ENCODE results near the gene MYBBP1A.

- TF ChIP-seq JUND (IDR thresholded peaks at IDR 0.05; ENCODE audit: borderline replicate concordance, low read depth, low read length) (no peak), JUND (tag; IDR thresholded peaks at IDR 0.05; ENCODE audit: borderline replicate concordance, low read depth, low read length) (no peak), ZNF184 (CRISPR knock-in tag; IDR thresholded peaks at IDR 0.05) (no peak), FOXP1 (CRISPR knock-in tag; IDR thresholded peaks at IDR 0.05) (no peak), ZNF121 (CRISPR knock-in tag; conservative IDR thresholded peaks at IDR 0.05) (no peak), RBFOX2 (IDR thresholded peaks at IDR 0.05; ENCODE audit: low read depth, low read length) (no peak), CTCF (IDR thresholded peaks at IDR 0.05 in 2 of 3, conservative IDR thresholded peaks at IDR 0.05 in 1 of 3; ENCODE audit: insufficient read depth in 2 of 3, low read depth in 1 of 3, low read length in 3 of 3) (no peak), EP300 (IDR thresholded peaks at IDR 0.05; ENCODE audit: low read length) (no peak), MXI1 (IDR thresholded peaks at IDR 0.05; ENCODE audit: low read depth, low read length) (no peak), MAX (CRISPR knock-in tag; IDR thresholded peaks at IDR 0.05) (no peak), ZBTB33 (CRISPR knock-in tag; IDR thresholded peaks at IDR 0.05) (no peak), ZFP36 (IDR thresholded peaks at IDR 0.05; ENCODE audit: low read depth, low read length, partially characterized antibody) (no peak), REST (IDR thresholded peaks at IDR 0.05; ENCODE audit: borderline replicate concordance) (no peak), REST (CRISPR knock-in tag; IDR thresholded peaks at IDR 0.05; ENCODE audit: low read depth) (no peak), GATAD2A (IDR thresholded peaks at IDR 0.05) (no peak), SIN3A (IDR thresholded peaks at IDR 0.05; ENCODE audit: borderline replicate concordance in 2 of 2, control insufficient read depth in 1 of 2, low read depth in 2 of 2, low read length in 2 of 2) (no peak)
Measured at GRCh38 chr17:4523946-4524345, 31.2 kb downstream of the MYBBP1A start.

Data from K562 (cell line).